Measurements from ENCODE around the gene CASKIN1.

Gene CASKIN1

DNA sequence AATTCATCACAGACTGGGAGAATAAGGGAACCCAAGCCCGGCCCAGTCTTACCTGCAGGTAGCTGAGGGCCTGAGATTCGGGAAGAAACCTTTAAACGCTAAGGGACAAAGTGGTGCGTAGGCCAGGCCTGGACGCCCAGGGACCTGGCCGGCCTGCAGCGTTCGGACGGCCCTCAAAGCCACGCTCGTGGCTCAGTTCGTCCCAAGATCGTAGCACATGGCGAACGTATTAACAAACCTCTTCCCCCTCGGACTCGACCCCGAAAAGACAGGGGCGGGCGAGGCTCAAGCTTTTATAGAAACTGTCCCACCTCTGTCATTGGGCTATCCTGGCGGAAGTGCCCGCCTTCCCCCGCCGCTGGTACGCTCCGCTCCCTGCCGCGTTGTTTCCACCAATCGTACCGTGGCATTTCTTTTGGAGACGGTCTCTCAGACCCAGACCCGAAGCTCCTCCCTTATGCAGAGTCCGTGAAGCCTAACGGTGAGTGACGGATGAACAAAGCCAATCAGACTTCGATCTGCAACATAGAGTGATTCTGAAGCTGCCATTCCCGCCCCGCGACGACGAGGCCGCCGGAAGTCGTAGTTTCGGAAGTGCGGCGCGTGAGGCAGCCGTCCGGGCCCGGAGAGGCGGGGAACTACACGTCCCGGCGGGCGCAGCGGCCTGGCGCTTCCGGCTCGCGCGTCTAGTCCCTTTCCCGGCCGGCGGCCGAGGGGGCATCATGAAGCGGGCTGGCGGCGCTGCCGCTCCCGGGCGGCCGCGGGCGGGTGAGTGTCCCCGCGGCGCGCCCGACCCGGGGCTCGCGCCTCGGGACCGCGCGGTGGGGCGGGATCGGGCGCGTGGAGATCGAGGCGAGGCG, 41.1 kb downstream of the CASKIN1 start, which contains the start of gene TRAF7:
Gene TRAF7, plus strand, starts transcription at position 692 of the 860 bp plus-strand sequence. CDS start 8,139 bp downstream, outside the sequence.
- TF ChIP-seq, protein P1, sequence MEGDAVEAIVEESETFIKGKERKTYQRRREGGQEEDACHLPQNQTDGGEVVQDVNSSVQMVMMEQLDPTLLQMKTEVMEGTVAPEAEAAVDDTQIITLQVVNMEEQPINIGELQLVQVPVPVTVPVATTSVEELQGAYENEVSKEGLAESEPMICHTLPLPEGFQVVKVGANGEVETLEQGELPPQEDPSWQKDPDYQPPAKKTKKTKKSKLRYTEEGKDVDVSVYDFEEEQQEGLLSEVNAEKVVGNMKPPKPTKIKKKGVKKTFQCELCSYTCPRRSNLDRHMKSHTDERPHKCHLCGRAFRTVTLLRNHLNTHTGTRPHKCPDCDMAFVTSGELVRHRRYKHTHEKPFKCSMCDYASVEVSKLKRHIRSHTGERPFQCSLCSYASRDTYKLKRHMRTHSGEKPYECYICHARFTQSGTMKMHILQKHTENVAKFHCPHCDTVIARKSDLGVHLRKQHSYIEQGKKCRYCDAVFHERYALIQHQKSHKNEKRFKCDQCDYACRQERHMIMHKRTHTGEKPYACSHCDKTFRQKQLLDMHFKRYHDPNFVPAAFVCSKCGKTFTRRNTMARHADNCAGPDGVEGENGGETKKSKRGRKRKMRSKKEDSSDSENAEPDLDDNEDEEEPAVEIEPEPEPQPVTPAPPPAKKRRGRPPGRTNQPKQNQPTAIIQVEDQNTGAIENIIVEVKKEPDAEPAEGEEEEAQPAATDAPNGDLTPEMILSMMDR (IDR thresholded peaks at IDR 0.05; ENCODE audit: low read depth, low read length, missing control alignments) = no peak
- peak; percentile 100 for DNase-seq (ENCODE audit: low read depth)
- peak within 1 kb of the TSS; percentile 97 for H3K4me3 ChIP-seq (ENCODE audit: low read depth, low read length)
- in situ Hi-C loops (cut with HindIII; ENCODE audit: low sequenced_read_pairs) = no loop called here

DNA sequence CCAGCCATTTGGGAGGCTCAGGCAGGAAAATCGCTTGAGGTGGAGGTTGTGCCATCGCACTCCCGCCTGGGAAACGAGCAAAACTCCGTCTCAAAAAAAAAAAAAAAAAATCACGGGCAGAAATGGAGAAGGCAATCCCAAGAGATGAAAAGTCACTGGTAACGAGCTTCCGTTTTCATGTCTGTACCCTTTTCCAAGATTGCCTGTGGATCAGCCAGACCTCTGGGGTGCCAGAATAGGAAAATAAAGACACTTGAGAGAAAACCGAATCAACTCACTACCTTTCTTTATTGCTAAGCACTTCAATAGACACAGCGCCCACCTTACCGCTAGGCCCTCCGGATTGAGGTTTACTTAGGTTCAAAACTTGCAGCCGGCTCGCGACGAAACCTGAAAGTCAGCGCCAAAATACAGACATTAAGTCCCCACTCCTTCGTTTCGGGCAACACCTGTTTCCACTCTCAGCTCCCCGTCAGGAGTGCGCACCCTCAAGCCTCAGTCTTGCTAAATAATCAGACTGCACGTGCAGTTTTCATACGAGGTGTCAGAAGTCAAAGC, 41.8 kb downstream of the CASKIN1 start:
- no peak for DNase-seq (ENCODE audit: low read depth)
- H3K4me3 ChIP-seq (ENCODE audit: low read depth, low read length) = peak overlapping the region; percentile 97
- TF ChIP-seq, protein P1 (IDR thresholded peaks at IDR 0.05; ENCODE audit: low read depth, low read length, missing control alignments) = no peak
- in situ Hi-C loops (cut with HindIII; ENCODE audit: low sequenced_read_pairs) = no loop called here

DNA sequence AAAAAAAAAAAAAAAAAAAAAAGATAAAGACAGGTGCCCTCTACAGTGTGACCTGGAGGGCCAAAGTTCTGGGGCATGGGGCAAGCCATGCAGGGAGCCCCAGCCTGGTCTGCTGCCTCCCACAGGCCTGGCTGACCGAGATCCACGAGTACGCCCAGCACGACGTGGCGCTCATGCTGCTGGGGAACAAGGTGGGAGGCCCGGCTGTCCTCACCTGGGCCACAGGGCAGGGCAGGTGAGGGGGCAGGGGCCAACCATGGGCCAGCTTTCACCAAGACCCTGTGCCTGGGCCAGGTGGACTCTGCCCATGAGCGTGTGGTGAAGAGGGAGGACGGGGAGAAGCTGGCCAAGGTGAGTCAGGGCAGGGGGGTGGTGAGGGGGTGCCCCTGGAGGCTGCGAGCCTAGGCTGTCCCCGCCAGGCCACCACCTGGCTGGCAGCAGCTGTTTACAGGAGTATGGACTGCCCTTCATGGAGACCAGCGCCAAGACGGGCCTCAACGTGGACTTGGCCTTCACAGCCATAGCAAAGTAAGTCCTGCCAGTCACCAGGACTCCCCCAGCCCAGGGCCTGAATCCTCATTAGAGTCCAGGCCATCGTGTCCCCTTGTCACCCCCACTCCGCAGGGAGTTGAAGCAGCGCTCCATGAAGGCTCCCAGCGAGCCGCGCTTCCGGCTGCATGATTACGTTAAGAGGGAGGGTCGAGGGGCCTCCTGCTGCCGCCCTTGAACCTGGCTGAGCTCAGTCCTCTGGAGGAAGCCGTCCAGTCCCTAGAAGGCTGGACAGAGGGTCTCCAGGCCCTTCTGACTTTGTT, 43.5 kb downstream of the CASKIN1 start:
- H3K4me3 ChIP-seq (ENCODE audit: low read depth, low read length) = peak overlapping the region; percentile 97
- no peak for DNase-seq (ENCODE audit: low read depth)
- in situ Hi-C loops (cut with HindIII; ENCODE audit: low sequenced_read_pairs) = no loop called here
- TF ChIP-seq, protein P1 (IDR thresholded peaks at IDR 0.05; ENCODE audit: low read depth, low read length, missing control alignments) = no peak

DNA sequence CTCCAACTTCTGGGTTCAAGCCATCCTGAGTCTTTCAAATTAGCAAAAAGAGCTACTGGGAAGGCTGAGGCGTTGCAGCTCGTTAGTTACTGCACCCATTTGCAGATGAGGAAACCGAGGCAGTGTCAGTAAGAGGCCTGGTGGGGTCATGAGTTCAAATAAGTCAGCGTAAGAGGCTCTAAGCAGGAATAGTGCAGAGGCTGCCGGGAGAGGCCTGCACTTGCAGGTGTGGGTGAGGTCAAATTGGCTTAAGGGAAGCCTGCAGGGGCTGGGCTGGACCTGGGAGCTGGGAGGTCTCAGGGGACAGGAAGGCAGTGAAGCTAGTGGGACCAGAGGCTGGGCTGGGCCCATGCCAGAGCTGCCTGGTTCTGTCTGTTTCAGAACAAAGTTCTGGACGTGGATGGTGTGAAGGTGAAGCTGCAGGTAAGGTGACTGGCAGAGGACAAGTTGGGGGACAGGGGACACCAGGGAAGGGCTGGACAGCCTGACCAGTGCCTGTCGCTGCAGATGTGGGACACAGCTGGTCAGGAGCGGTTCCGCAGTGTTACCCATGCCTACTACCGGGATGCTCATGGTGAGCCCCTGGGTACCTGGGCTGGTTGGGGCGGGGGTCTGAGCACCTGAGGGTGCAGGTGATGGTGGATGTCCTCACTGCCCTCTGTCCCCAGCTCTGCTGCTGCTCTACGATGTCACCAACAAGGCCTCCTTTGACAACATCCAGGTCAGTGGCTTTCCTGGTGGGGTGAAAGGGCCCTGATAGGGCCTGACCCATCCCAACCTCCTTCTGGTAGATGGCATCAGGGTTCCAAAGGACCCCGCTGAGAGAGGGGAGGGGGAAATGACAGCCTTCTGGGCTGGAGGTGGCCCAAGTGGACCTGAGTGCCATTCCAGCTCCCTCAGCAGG, 45.0 kb downstream of the CASKIN1 start:
- in situ Hi-C loops (cut with HindIII; ENCODE audit: low sequenced_read_pairs) = no loop called here
- TF ChIP-seq, protein P1 (IDR thresholded peaks at IDR 0.05; ENCODE audit: low read depth, low read length, missing control alignments) = no peak
- DNase-seq (ENCODE audit: low read depth) = no peak
- H3K4me3 ChIP-seq (ENCODE audit: low read depth, low read length) = peak overlapping the region; percentile 7

DNA sequence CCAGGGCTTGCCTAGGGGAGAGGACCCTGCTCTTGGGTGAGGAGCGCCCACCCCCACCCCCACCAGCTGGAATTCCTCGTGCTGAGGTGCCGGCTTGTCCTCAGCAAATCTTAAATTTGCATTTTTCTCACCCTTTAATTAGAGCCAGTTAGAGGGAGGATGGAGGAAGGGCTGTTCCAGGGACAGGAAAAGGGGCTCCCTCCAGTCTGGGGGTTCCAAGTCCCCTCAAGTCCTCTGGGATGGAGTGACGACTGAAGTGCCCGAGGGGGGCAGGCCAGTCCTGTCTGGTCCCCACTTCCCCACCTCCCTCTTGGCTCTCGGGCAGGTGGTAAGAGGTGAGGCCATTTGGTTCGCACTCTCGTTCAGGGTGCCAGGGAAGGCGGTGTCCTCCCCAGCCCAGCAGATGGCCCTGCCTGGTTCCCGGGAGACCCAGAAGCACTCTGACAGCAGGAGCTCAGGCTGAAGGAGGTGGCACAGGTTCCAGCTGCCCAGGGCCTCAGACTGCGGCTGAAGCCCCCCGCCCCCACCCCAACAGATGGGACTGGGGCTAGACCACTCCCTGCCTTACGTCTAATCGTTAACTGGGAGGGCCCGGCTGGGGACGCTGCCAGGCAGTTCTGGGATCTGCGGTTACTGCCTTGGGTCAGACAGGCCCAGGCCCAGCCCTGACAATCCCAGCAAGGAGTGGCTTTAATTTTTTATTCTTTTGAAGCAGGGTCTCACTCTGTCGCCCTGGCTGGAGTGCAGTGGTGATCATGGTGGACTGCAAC, 45.8 kb downstream of the CASKIN1 start:
- DNase-seq (ENCODE audit: low read depth) = no peak
- TF ChIP-seq, protein P1 (IDR thresholded peaks at IDR 0.05; ENCODE audit: low read depth, low read length, missing control alignments) = no peak
- peak overlapping the region; percentile 7 for H3K4me3 ChIP-seq (ENCODE audit: low read depth, low read length)
- in situ Hi-C loops (cut with HindIII; ENCODE audit: low sequenced_read_pairs) = no loop called here
